ENCODE measurements around the gene NUP93. TPM values are rescaled to one million over a fixed set of nuclear protein-coding genes. Genes with fewer than 3 reads are reported as not detected.

The NUP93 gene
- polyA plus RNA-seq, 1 experiment, result 61.2 TPM

GRCh38 chr16:56852968-56853367 is 123.0 kb downstream of the NUP93 start:
- Histone ChIP-seq H3K27me3 (ENCODE audit: control insufficient read depth, insufficient read depth, low read length) (no peaks in the 10 kb centered on the region), H3K4me3 (ENCODE audit: low read depth, low read length) (no peak overlapping the region), H3K36me3 (ENCODE audit: control insufficient read depth, insufficient read depth, low read length) (no peaks in the 10 kb centered on the region)
- POLR2A ChIA-PET, result no interaction called here
- TF ChIP-seq CTCF (IDR thresholded peaks at IDR 0.05; ENCODE audit: insufficient read depth, low read depth, low read length), result no peak
- CTCF ChIA-PET, result interaction anchor here (1.7 to 11.4 kb wide), 9 partner anchors 8 to 276 kb away, joined by 6 to 135 read pairs (median 10); no protein-coding TSS in a partner anchor
- no peak for DNase-seq (ENCODE audit: low read depth)

- ChIA-PET POLR2A (no interaction called here), CTCF (interaction anchor here (0.8 to 11.4 kb wide), 4 partner anchors 11 to 190 kb away, joined by 3 to 135 read pairs (median 11); no protein-coding TSS in a partner anchor)
- no peak for DNase-seq (ENCODE audit: low read depth)
- Histone ChIP-seq H3K4me3 (ENCODE audit: low read depth, low read length) (no peak overlapping the region), H3K27me3 (ENCODE audit: control insufficient read depth, insufficient read depth, low read length) (no peaks in the 10 kb centered on the region), H3K36me3 (ENCODE audit: control insufficient read depth, insufficient read depth, low read length) (no peaks in the 10 kb centered on the region)
- no peak for TF ChIP-seq CTCF (IDR thresholded peaks at IDR 0.05; ENCODE audit: insufficient read depth, low read depth, low read length)
Observed at GRCh38 chr16:56855201-56855600, 125.3 kb downstream of the NUP93 start.

GRCh38 chr16:56855946-56856345 is 126.0 kb downstream of the NUP93 start:
- CTCF ChIA-PET, result interaction anchor here (0.8 to 11.4 kb wide), 4 partner anchors 11 to 190 kb away, joined by 3 to 135 read pairs (median 11); no protein-coding TSS in a partner anchor
- DNase-seq (ENCODE audit: low read depth), result no peak
- POLR2A ChIA-PET, result no interaction called here
- no peak for TF ChIP-seq CTCF (IDR thresholded peaks at IDR 0.05; ENCODE audit: insufficient read depth, low read depth, low read length)
- Histone ChIP-seq H3K4me3 (ENCODE audit: low read depth, low read length) (no peak overlapping the region), H3K36me3 (ENCODE audit: control insufficient read depth, insufficient read depth, low read length) (no peaks in the 10 kb centered on the region), H3K27me3 (ENCODE audit: control insufficient read depth, insufficient read depth, low read length) (no peaks in the 10 kb centered on the region)

- no peak for DNase-seq (ENCODE audit: low read depth)
- H3K4me3 ChIP-seq (ENCODE audit: low read depth, low read length), result no peak overlapping the region
- no peaks in the 10 kb centered on the region for H3K36me3 ChIP-seq (ENCODE audit: control insufficient read depth, insufficient read depth, low read length)
- TF ChIP-seq CTCF (IDR thresholded peaks at IDR 0.05; ENCODE audit: insufficient read depth, low read depth, low read length), result no peak
- ChIA-PET CTCF (interaction anchor here (0.6 to 11.4 kb wide), 5 partner anchors 10 to 459 kb away, joined by 3 to 135 read pairs (median 3); no protein-coding TSS in a partner anchor), POLR2A (no interaction called here)
- no peaks in the 10 kb centered on the region for H3K27me3 ChIP-seq (ENCODE audit: control insufficient read depth, insufficient read depth, low read length)
Observed at GRCh38 chr16:56856876-56857447, 127.0 kb downstream of the NUP93 start.

GRCh38 chr16:56858374-56858773 is 128.4 kb downstream of the NUP93 start:
- Histone ChIP-seq H3K4me3 (ENCODE audit: low read depth, low read length) (no peak overlapping the region), H3K27me3 (ENCODE audit: control insufficient read depth, insufficient read depth, low read length) (no peaks in the 10 kb centered on the region), H3K36me3 (ENCODE audit: control insufficient read depth, insufficient read depth, low read length) (no peaks in the 10 kb centered on the region)
- no peak for DNase-seq (ENCODE audit: low read depth)
- TF ChIP-seq CTCF (IDR thresholded peaks at IDR 0.05; ENCODE audit: insufficient read depth, low read depth, low read length), result no peak
- CTCF ChIA-PET, result interaction anchor here (1.5 kb wide), 1 partner anchor 9 kb away, joined by 4 read pairs; no protein-coding TSS in a partner anchor
- POLR2A ChIA-PET, result no interaction called here

Data from BJ (cell line).